GM19240 (cell line): ENCODE measurements around the gene MAN2A2.

Experiments
- DNase-seq: peaks from one replicate; pipeline ENCODE4 v3.0.0; 2011; ENCODE audit warnings: low spot score; ENCODE audit not compliant: insufficient read length

MAN2A2 gene

GRCh38 chr15:90883976-90884718 lies 19.0 kb upstream of the MAN2A2 start, which contains the start of gene FES:
Gene FES (plus strand): TSS chr15:90884504. CDS start chr15:90885046, 542 bp downstream.
- DNase-seq, result no peak

- no peak for DNase-seq
Observed at GRCh38 chr15:90884719-90885431, 18.2 kb upstream of the MAN2A2 start.

GRCh38 chr15:90885432-90886290 lies 17.4 kb upstream of the MAN2A2 start:
- DNase-seq, result peak; percentile 56

GRCh38 chr15:90886291-90886614 lies 16.8 kb upstream of the MAN2A2 start:
- DNase-seq, result no peak

DNA sequence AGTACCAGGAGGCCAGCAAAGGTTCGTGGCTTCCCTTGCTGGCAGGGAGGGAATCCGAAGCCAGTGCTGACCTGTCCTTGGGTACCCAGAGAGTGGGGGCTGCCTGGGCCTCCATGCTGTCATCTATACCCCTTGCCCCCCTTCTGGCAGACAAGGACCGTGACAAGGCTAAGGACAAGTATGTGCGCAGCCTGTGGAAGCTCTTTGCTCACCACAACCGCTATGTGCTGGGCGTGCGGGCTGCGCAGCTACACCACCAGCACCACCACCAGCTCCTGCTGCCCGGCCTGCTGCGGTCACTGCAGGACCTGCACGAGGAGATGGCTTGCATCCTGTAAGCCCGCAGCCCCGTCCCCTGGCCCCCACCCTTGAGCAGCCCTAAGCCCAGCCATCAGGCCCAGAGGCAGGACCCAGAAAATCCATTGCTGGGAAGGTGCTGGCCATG lies 16.0 kb upstream of the MAN2A2 start:
- DNase-seq, result no peak

DNA sequence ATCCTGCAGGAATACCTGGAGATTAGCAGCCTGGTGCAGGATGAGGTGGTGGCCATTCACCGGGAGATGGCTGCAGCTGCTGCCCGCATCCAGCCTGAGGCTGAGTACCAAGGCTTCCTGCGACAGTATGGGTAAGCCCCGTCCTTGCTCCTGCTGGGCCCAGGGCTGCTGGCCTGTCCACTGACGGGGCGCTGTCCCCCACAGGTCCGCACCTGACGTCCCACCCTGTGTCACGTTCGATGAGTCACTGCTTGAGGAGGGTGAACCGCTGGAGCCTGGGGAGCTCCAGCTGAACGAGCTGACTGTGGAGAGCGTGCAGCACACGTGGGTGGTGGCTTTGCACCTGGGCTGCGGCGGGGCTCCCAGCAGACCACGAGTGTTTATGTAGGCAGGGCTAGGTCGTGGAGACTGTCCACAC lies 13.8 kb upstream of the MAN2A2 start:
- DNase-seq, result no peak

- DNase-seq, result no peak
Observed at GRCh38 chr15:90889736-90890456, 13.2 kb upstream of the MAN2A2 start.

DNA sequence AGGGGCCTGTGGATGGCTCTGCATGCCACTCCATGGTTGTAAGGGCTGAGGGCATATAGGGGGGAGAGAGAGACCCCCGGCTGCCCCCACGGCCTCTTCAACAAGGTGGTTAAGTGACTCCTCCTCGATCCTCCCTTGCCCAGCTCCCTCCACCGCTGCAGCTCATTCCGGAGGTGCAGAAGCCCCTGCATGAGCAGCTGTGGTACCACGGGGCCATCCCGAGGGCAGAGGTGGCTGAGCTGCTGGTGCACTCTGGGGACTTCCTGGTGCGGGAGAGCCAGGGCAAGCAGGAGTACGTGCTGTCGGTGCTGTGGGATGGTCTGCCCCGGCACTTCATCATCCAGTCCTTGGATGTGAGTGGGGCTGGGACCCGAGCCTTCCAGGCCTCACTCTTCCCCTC lies 12.3 kb upstream of the MAN2A2 start:
- no peak for DNase-seq

- DNase-seq, result no peak
Observed at GRCh38 chr15:90891346-90891949, 11.7 kb upstream of the MAN2A2 start.

DNA sequence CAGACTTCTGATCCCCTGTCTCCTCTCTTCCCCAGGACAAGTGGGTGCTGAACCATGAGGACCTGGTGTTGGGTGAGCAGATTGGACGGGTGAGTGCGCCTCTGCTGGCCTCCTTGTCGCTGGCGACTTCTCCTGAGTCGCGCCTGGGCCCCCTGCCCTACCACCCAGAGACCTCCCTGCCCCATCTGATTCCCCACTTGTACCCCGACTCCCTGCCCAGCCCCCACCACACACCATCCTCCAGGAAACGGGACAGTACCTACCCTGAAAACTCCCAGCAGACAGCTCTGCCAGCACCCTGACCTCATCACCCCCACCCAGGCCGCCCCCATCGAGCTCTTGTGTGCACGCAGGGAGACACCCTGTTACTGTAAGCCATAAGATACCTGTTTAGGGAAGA lies 11.1 kb upstream of the MAN2A2 start:
- DNase-seq, result no peak

DNA sequence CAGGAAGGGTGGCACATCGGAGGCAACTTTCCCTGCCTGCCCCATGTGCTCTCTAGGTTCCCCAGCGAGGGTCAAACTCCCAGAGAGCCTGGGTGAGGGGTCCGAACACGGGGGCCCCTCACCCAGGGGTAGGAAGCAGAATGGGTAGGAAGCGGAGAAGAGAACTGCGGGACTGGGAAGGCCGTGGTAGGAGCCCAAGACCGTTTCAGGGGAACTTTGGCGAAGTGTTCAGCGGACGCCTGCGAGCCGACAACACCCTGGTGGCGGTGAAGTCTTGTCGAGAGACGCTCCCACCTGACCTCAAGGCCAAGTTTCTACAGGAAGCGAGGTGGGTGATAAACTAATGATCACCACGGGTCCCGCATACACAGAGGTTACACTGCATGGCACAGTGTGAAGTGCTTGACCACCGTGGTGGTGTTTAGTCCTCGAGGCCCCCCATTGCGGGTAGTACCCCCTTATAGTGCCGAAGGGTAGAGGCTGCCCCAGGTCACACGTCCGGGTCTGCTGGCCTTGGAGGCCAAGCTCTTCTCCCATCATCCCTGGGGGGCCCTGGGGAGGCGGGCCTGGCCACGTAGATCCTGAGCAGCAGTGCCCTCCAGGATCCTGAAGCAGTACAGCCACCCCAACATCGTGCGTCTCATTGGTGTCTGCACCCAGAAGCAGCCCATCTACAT lies 10.5 kb upstream of the MAN2A2 start:
- DNase-seq, result no peak

DNA sequence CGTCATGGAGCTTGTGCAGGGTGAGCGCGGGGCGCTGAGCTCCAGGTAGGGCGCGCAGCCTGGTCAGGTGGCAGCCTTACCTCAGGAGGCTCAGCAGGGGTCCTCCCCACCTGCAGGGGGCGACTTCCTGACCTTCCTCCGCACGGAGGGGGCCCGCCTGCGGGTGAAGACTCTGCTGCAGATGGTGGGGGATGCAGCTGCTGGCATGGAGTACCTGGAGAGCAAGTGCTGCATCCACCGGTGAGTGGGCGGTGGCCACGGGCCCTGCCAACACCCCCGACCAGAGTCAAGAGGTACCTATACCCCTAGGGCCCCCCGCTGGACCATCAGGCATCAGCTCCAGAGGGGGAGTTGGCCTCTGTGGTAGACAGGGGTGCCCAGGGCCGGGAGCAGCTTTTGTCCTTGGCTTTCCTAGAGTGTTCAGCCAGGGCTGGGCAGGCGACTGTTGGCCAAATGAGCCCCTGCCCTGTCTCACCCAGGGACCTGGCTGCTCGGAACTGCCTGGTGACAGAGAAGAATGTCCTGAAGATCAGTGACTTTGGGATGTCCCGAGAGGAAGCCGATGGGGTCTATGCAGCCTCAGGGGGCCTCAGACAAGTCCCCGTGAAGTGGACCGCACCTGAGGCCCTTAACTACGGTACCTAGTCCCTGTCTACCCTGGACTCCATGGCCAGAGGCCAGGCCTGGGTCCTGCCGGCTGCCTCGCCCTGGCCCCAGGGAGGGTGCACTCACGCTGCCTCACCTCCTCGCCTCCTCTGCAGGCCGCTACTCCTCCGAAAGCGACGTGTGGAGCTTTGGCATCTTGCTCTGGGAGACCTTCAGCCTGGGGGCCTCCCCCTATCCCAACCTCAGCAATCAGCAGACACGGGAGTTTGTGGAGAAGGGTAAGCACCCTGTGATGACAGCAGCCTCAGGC lies 9.7 kb upstream of the MAN2A2 start:
- no peak for DNase-seq

DNA sequence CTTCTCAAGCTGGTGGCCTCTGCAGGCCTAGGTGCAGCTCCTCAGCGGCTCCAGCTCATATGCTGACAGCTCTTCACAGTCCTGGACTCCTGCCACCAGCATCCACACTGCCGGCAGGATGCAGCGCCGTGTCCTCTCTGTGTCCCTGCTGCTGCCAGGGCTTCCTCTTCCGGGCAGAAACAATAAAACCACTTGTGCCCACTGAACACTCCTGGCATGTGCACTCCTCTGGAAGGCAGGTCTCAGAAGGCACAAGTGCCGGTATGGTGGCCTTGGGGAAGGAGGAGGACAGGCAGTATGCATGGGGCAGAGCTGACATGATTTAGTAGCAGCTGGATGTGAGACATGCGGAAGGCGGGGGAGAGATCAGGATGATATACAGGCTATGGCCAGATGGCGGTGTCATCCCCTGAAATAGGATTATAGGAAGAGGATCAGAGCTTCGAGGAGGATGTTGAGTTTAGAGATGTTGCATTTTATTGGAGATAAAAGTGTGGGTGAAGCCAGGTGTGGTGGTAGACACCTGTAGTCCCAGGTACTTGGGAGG lies 7.5 kb upstream of the MAN2A2 start:
- no peak for DNase-seq

DNA sequence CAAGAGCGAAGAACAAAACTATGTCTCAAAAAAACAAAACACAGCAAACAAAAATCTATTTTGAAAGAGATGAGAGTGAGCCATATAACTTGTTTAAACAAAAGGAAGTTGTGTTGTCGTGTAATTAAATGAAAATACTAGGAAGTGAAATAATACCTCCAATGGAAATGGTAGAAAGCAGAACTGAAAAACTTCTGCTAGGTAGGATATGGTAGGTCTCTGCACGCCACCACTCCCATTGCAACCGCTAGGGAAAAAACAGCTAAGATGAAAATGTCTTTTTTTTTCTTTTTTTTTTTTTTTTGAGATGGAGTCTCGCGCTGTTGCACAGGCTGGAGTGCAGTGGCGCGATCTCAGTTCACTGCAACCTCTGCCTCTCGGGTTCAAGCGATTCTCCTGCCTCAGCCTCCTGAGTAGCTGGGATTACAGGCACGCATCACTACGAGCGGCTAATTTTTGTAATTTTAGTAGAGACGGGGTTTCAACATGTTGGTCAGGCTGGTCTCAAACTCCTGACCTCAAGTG lies 5.9 kb upstream of the MAN2A2 start:
- DNase-seq, result peak; percentile 60

DNA sequence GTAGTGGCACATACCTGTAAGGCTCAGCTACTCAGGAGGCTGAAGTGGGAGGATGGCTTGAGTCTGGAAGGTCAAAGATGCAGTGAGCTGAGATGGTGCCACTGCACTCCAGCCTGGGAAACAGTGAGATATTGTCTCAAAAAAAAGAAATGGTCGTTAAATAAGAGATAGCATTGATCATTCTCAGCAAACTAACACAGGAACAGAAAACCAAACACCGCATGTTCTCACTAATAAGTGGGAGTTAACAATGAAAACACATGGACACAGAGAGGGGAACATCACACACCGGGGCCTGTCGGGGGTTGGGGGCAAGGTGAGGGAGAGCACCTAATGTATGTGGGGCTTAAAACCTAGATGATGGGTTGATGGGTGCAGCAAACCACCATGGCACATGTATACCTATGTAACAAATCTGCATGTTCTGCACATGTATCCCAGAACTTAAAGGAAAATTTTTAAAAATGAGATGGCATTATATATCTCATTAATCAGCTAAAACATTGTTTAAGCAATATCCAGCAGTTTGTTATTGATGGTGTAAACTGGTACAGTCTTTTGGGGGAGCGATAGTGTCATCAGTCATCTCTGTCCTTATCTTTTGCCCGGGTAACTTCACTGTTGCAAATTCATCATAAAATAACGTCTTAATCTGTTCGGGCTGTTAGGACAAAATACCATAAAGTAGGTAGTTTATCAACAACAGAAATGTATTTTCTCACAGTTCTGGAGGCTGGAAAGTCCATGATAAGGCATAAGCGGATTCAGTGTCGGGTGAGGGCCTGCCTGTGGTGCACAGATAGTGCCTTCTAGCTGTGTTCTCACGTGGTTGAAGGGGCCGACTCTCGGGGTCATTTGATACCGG lies 1.7 kb upstream of the MAN2A2 start:
- DNase-seq, result no peak

DNA sequence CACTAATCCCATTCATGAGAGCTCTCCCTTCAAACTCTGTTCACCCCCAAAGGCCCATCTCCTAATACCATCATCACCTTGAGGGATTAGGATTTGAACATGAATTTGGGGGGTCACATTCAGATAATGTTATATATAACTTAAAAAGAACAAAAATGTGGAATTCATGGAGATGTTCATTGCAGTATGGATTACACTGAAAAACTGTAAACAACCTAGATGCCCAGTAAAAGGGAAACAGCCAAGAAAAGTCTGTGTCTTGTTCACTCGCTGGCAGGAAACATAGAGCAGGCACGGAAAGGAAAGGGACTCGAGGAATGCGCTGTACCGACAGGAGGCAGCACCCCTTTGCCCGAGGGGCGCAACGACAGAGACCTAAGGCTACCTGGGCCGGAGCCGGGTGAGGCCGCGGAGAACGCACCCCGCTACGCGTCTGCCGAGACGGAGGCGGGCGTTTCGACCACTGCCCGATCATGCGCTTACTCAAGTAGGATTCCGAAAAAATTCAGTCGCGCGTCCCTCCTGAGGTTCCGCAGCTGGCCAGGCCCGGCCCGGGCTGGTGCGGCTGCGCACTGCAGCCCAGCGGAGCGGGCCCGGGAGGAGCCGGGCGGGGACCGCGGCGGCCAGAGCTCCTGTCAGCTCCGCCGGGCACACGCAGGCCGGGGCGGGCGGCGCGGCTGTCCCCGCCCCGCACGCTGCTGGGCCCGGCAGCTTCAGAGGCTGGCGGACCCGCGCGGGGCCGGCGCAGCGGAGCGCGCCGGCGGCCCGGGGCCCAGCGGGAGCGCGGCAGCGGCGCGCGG lies 862 bp upstream of the MAN2A2 start:
- peak; percentile 96 for DNase-seq
